SK-N-SH (cell line): ENCODE measurements around the gene TRAF1. TPM values are rescaled to one million over a fixed set of nuclear protein-coding genes. Genes with fewer than 3 reads are reported as not detected.

ENCODE experiments used
- CTCF ChIA-PET: fragments of 300-600, 350-600 bp; formaldehyde crosslinking; extraction: SDS; loops from one replicate; lab custom pipeline; 2021; lab: Yijun Ruan, JAX
- POLR2A ChIA-PET: fragments of 350-600 bp; sonication (Branson Sonifier 250); formaldehyde crosslinking; extraction: SDS; loops from one replicate; lab custom pipeline; 2020; ENCODE audit warnings: antibody characterized with exemption, inconsistent platforms; lab: Yijun Ruan, JAX
- DNase-seq: peaks from one replicate; pipeline ENCODE4 v3.0.0; 2012
- H2AFZ ChIP-seq: fragments of 200-600 bp; sonication (generic); 2 replicates; pipeline ENCODE4 v1.8.1; 2016; ENCODE audit warnings: antibody characterized with exemption, mild to moderate bottlenecking, low read depth
- H3F3A ChIP-seq: fragments of 200-600 bp; sonication (generic); replicated peaks from 2 replicates; pipeline ENCODE3; 2016; ENCODE audit warnings: antibody characterized with exemption, mild to moderate bottlenecking; ENCODE audit not compliant: insufficient read depth
- H3K27ac ChIP-seq, 2 experiments: fragments of 200-500 bp in 1 of 2; fragments of 200-600 bp in 1 of 2; sonication (Bioruptor generic) in 1 of 2; sonication (generic), shearing (Covaris generic) in 1 of 2; 2 replicates each; pipeline versions ENCODE4 v1.5.1 to v1.6.1; 2014 to 2016; ENCODE audit warnings: low read depth in 2 of 2, inconsistent platforms in 1 of 2, low read length in 1 of 2, mild to moderate bottlenecking in 1 of 2, mixed read lengths in 1 of 2
- H3K27me3 ChIP-seq: fragments of 200-600 bp; sonication (generic), shearing (Covaris generic); 2 replicates; pipeline ENCODE4 v1.6.1; 2016; ENCODE audit warnings: mixed run types; ENCODE audit not compliant: insufficient read depth
- H3K36me3 ChIP-seq, 2 experiments: fragments of 200-500 bp in 1 of 2; fragments of 200-600 bp in 1 of 2; sonication (Bioruptor generic) in 1 of 2; sonication (generic) in 1 of 2; replicated peaks in 1 of 2; 2 replicates each; pipeline versions ENCODE3 to v1.5.1; 2014 to 2016; ENCODE audit warnings: low read length in 1 of 2, mild to moderate bottlenecking in 1 of 2; ENCODE audit not compliant: insufficient read depth in 2 of 2, control insufficient read depth in 1 of 2
- H3K4me1 ChIP-seq, 2 experiments: fragments of 200-500 bp in 1 of 2; fragments of 200-600 bp in 1 of 2; sonication (Bioruptor generic) in 1 of 2; sonication (generic), shearing (Covaris generic) in 1 of 2; 2 replicates each; pipeline versions ENCODE4 v1.5.1 to v1.6.1; 2014 to 2016; ENCODE audit warnings: low read depth in 1 of 2, low read length in 1 of 2, mixed run types in 1 of 2; ENCODE audit not compliant: insufficient read depth in 2 of 2, control insufficient read depth in 1 of 2
- H3K4me2 ChIP-seq: fragments of 200-600 bp; sonication (generic), shearing (Covaris generic); 2 replicates; pipeline ENCODE4 v1.6.1; 2017; ENCODE audit warnings: mixed run types
- H3K4me3 ChIP-seq, 2 experiments: fragments of 200-500 bp in 1 of 2; fragments of 200-600 bp in 1 of 2; sonication (Bioruptor generic) in 1 of 2; sonication (generic), shearing (Covaris generic) in 1 of 2; 2 replicates each; pipeline versions ENCODE4 v1.5.1 to v1.8.1; 2014 to 2016; ENCODE audit warnings: low read depth in 2 of 2, inconsistent platforms in 1 of 2, low read length in 1 of 2, mild to moderate bottlenecking in 1 of 2, mixed read lengths in 1 of 2, moderate library complexity in 1 of 2
- H3K79me2 ChIP-seq: fragments of 200-600 bp; sonication (generic); 2 replicates; pipeline ENCODE4 v1.8.1; 2017; ENCODE audit warnings: mild to moderate bottlenecking; ENCODE audit not compliant: insufficient read depth
- H3K9ac ChIP-seq: fragments of 200-600 bp; sonication (generic); 2 replicates; pipeline ENCODE4 v1.6.1; 2017; ENCODE audit warnings: mixed run types
- H3K9me2 ChIP-seq: fragments of 200-600 bp; sonication (generic); 2 replicates; pipeline ENCODE4 v1.6.1; 2017; ENCODE audit warnings: mixed run types
- H3K9me3 ChIP-seq: fragments of 200-600 bp; sonication (generic); 2 replicates; pipeline ENCODE4 v1.6.1; 2017; ENCODE audit warnings: mixed run types, mild to moderate bottlenecking, moderate library complexity
- H4K20me1 ChIP-seq: fragments of 200-600 bp; sonication (generic); 2 replicates; pipeline ENCODE4 v1.6.1; 2017; ENCODE audit warnings: mild to moderate bottlenecking, mixed run types; ENCODE audit not compliant: insufficient read depth
- CHD2 ChIP-seq: fragments of 150-350 bp; IDR thresholded peaks from 2 replicates; pipeline ENCODE4 v1.6.1; 2018; ENCODE audit warnings: low read length; ENCODE audit not compliant: partially characterized antibody
- JUND ChIP-seq: IDR thresholded peaks from 2 replicates; pipeline ENCODE4 v1.4.0; 2012
- MEF2A ChIP-seq: IDR thresholded peaks from 2 replicates; pipeline ENCODE4 v1.4.0; 2012; ENCODE audit warnings: low read depth, borderline replicate concordance
- MXI1 ChIP-seq: IDR thresholded peaks from 2 replicates; pipeline ENCODE4 v1.6.1; 2012; ENCODE audit warnings: mild to moderate bottlenecking, low read depth, low read length, improper control_type of control experiment
- NRF1 ChIP-seq: IDR thresholded peaks from 2 replicates; pipeline ENCODE4 v1.6.1; 2012; ENCODE audit warnings: low read depth, mild to moderate bottlenecking, low read length
- RXRA ChIP-seq: IDR thresholded peaks from 2 replicates; pipeline ENCODE4 v1.4.0; 2012; ENCODE audit warnings: low read depth, mild to moderate bottlenecking, borderline replicate concordance
- WGBS: methylation state at CpG from one replicate; pipeline ENCODE4 v1.1.6; 2017; ENCODE audit warnings: low lambda C conversion rate; 5-methylcytosine and 5-hydroxymethylcytosine counted together
- polyA plus RNA-seq, 3 experiments: library from polyadenylated mRNA; depleted of rRNA; stranded (reverse); fragments of >200 nt; gene quantifications; 2 replicates each; pipeline ENCODE4 v1.2.3, GENCODE V29; 2012
- TF ChIP-seq, protein P1 (sequence below): IDR thresholded peaks from 2 replicates; pipeline ENCODE4 v1.4.0; 2012; ENCODE audit warnings: low read depth, borderline replicate concordance

TRAF1 gene
- polyA plus RNA-seq, 1 of the 3 experiments (the other 2 are of a cell fraction), result 1.2 TPM

DNA sequence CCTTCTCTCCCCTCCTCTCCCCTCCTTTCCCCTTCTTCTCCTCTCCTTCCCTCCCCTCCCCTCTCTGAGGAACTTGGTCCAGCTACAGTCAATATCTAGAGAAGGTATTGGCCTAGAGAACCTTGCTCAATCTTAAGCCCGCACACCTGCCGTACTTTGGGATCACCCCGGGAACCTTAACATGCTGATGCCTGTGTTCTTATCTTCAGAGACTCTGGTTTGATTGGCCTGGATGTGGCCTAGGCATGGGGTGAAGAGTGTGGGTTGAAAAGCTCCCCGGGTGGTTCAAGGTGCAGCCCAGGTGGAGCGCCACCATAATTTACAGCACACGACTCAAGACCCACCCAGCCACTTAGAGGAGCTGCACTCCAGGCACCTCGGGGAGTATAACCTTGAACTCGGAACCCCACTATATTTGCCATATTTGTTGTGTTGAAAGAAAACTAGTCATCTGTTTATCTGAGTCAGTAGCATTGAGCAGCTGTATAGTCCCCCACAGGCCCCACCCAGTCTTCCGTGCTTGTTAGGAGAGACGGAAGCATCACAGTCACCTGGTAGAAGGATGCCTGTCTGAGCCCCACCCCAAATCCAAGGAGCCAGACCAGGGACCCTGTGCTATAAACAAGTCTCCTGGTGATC is 35.2 kb downstream of the TRAF1 start:
- Histone ChIP-seq H3K36me3 (no peaks in the 10 kb centered on the region), H3K27me3 (no peaks in the 10 kb centered on the region), H3K4me1 (peaks cover 2 to 5% of the 10 kb centered on the region in 2 experiments; a peak in 2 of 4 replicates), H3F3A (peaks cover 11% of the 10 kb centered on the region), H3K4me3 (no peak overlapping the region), H3K4me2 (no peak overlapping the region), H3K9ac (no peak overlapping the region), H3K9me3 (no peaks in the 10 kb centered on the region), H4K20me1 (no peaks in the 10 kb centered on the region), H3K9me2 (no peaks in the 10 kb centered on the region)
- DNase-seq, result no peak
- no peak for TF ChIP-seq NRF1
- TF ChIP-seq, all 33 proteins: peak for 0
- WGBS, result 97% methylated on average over 10 of the region's 10 CpGs
- Histone ChIP-seq H3K27ac (no peak overlapping the region), H3K79me2 (no peaks in the 10 kb centered on the region), H2AFZ (no peak overlapping the region)
- ChIA-PET POLR2A (interaction anchor here (0.9 kb wide), 1 partner anchor 36 kb away, joined by 3 read pairs; no protein-coding TSS in a partner anchor), CTCF (no interaction called here)

DNA sequence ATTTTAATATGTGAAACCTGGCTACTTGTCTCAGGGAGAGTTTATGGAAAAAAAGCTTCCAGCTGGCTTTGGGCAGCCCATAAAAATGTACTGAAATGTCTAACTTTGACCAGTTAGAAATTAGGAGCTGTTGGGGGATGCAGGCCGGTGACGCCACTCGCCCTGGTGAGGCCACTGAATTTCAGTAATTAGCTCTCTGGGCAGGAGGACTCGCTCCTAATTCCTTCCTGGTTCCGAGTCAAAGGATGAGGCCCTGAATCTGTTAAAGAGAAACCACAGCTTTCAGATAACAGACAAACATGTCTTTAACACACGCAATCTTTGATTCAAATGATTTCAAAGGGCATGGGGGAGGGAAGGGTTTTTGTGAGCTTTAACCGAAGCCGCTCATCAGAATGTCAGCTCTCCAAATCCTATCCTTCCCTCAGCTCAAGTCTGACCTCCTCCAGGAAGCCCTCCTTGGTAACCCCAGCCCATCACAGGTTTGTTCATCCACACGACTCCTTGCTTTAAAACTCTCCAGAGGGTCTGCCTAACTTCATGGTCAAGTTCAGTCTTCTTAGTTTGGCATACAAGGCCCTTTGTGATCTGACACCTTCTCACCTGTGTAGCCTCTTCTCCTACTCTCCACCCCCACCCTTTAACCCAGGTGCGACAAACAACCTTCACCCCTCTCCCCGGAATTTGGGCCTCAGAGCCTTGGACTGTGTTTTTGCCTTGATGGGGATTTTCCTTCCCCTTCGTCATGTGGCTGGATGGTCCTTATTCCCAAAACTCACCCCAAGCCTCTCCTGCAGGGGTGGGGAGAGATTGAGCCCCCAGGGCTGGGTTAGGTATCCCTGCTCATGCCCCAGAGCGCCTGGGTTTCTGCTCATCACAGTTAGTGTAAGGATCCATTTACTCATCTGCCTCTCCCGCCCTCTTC is 36.0 kb downstream of the TRAF1 start:
- Histone ChIP-seq H3K27me3 (no peaks in the 10 kb centered on the region), H2AFZ (no peak overlapping the region), H3K9ac (no peak overlapping the region), H3K27ac (no peak overlapping the region), H3F3A (peaks cover 11% of the 10 kb centered on the region), H3K9me3 (no peaks in the 10 kb centered on the region), H3K4me2 (no peak overlapping the region), H3K4me3 (no peak overlapping the region), H3K36me3 (no peaks in the 10 kb centered on the region), H3K79me2 (no peaks in the 10 kb centered on the region), H4K20me1 (no peaks in the 10 kb centered on the region), H3K4me1 (peaks cover 5 to 11% of the 10 kb centered on the region in 2 experiments; a peak in 2 of 4 replicates), H3K9me2 (no peaks in the 10 kb centered on the region)
- TF ChIP-seq MEF2A (no peak), RXRA (no peak), JUND (no peak), MXI1 (no peak), CHD2 (no peak)
- TF ChIP-seq, protein P1, sequence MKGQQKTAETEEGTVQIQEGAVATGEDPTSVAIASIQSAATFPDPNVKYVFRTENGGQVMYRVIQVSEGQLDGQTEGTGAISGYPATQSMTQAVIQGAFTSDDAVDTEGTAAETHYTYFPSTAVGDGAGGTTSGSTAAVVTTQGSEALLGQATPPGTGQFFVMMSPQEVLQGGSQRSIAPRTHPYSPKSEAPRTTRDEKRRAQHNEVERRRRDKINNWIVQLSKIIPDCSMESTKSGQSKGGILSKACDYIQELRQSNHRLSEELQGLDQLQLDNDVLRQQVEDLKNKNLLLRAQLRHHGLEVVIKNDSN, result no peak
- WGBS, result 93% methylated on average over 14 of the region's 14 CpGs
- ChIA-PET POLR2A (interaction anchor here (0.9 kb wide), 1 partner anchor 35 kb away, joined by 3 read pairs; no protein-coding TSS in a partner anchor), CTCF (interaction anchor here (0.8 to 1.5 kb wide), 3 partner anchors 10 to 46 kb away, joined by 3 to 4 read pairs (median 4); no protein-coding TSS in a partner anchor)
- DNase-seq, result no peak
